SK-MEL-5 (cell line): ENCODE results near the gene NEO1. TPM values are rescaled to one million over a fixed set of nuclear protein-coding genes. Genes with fewer than 3 reads are reported as not detected.
"Not testable (repeated sequence)": the region's sequence is repeated elsewhere in the genome, so short reads cannot be mapped to it uniquely, and the experiment has no call there.

Experiments used
- DNase-seq: peaks from one replicate; pipeline ENCODE4 v3.0.0-alpha.2; 2016; ENCODE audit warnings: low read depth, low spot score
- in situ Hi-C: cut with HindIII; loops from 2 replicates; pipeline ENCODE4 v1.10.0; 2016; ENCODE audit warnings: low sequenced_read_pairs, high pct_unique_total_duplicates, low pct_unique_long_range_greater_than_20kb
- total RNA-seq: library from RNA; depleted of rRNA; stranded (reverse); fragments of >200 nt; shearing (Covaris generic); gene quantifications from 2 replicates; pipeline ENCODE4 v1.2.3, GENCODE V29; 2014

The NEO1 gene
- total RNA-seq, 1 experiment from 2014 or later, result 11.5 TPM

- DNase-seq, in situ Hi-C loops: not testable (repeated sequence)
Observed at GRCh38 chr15:73221450-73221849, 169.2 kb downstream of the NEO1 start.

GRCh38 chr15:73225358-73226015 lies 173.2 kb downstream of the NEO1 start:
- in situ Hi-C loops, result no loop called here
- DNase-seq, result no peak

DNA sequence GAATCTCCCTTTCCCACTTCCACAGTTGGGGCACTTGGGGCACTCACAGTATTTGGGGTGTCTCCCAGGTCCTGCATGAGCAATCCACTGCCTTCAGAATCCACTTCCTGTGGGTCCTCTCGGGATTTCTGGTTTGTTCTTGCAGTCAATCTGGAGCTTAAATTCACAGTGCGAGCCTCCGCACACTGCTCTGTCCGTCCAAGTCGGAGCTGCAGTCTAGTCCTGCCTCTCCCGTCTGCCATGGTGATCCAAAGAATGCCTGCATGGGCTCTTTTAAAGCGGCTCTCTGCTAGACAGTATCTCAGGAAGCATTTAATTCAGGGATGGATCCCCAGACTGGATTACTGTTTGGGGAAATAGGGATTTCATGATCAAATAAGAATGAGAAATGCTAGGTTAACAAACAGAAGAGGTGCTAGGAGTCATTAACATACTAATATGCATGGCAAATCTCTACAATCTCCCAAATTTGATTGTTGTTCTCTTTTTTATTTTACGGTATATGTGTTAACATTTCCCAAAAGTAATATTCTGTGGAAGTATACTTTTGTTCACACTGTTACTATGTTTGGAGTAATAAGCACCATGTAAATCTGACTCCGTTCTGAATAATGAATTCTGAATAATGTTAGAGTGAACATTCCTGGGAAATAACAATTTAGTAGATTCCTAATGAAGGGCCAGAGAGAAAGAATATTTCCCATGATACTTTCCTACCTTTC lies 174.0 kb downstream of the NEO1 start:
- in situ Hi-C loops, result no loop called here

DNA sequence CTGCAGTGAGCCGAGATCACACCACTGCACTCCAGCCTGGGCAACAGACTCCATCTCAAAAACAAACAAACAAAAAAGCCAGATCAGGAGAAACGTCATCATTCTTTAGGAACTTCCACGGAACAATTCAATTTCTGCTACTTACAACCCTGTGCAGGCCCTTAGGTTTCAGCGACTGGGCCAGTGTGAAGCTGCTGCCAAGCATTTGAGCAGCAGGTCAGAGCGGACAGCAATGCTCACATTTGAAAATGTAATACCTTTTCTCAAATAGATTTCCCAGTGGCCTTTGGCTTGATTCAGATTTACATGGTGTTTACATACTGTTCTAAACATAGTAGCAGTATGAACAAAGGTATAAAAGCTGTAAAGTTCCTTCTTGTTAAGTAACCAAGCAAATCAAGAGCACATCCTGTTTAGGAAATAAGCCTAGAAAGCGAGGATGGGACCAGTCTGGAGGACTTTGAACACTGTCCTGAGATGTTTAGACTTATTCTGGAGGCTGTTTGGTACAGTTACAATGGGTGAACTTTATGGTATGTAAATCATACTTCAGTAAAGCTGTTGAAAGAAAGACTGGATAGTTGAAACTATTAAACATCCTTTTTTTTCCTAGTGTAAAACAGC lies 175.3 kb downstream of the NEO1 start:
- in situ Hi-C loops, result no loop called here
- DNase-seq, result no peak

More for the DNA sequence above, 174.0 kb downstream of the NEO1 start:
- DNase-seq, result no peak

GRCh38 chr15:73228128-73228646 lies 175.9 kb downstream of the NEO1 start:
- in situ Hi-C loops, result no loop called here
- DNase-seq, result no peak

DNA sequence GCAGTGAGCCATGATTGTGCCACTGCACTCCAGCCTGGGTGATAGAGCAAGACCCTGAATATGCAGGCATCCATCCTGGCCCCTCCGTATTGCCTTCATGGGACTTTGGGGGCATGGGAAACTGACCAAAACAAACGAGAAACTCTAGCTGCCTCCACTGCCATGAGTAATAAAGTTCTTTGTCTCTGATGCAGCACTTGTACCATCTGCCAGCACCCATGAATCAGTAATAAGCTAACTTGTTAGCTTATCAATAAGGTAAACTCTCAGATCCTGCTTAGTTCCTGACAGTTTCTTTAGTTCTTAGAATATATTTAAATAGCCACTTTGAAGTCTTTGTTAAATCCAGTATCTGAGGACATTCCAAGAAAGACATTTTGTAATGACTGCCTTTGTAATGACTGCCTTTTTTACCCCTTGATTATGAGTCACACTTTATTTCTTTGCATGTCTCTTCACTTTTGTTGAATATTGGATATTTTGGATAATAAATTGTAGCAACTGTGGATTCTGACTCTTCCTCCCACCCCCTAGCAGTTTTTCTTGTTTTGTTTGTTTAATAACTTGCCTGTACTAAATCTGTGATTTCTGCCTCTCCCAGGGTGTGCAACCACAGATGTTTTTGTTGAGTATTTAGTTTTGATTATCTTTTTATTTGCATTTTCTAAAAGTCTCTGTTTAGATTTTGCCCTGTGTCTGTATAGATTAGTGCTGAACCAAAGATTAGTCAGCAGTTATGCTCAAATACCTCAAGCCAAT lies 179.6 kb downstream of the NEO1 start:
- in situ Hi-C loops, result no loop called here
- DNase-seq, result no peak

DNA sequence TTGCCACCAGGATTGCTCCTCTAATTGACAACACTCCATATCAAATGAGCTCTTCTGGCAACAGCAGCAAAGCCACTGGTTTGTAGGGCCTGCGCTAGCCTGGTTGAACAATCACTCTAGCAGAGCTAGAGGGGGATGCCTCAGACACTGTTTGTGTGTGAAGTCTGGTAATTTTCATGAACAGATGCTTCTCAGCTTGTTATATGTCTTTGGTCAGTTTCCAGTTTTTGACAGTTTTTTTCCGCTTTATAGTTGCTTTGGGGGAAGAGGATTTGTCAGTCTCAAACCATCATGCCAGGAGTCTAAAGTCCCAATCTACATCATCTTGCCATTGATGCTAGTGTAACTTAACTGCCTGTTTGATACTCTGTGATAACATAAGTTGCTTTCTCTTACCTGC lies 180.5 kb downstream of the NEO1 start:
- in situ Hi-C loops, result no loop called here
- DNase-seq, result no peak

- no peak for DNase-seq
- in situ Hi-C loops, result no loop called here
Observed at GRCh38 chr15:73233623-73234022, 181.4 kb downstream of the NEO1 start.

GRCh38 chr15:73237910-73238309 lies 185.6 kb downstream of the NEO1 start:
- in situ Hi-C loops, result no loop called here
- DNase-seq, result no peak

DNA sequence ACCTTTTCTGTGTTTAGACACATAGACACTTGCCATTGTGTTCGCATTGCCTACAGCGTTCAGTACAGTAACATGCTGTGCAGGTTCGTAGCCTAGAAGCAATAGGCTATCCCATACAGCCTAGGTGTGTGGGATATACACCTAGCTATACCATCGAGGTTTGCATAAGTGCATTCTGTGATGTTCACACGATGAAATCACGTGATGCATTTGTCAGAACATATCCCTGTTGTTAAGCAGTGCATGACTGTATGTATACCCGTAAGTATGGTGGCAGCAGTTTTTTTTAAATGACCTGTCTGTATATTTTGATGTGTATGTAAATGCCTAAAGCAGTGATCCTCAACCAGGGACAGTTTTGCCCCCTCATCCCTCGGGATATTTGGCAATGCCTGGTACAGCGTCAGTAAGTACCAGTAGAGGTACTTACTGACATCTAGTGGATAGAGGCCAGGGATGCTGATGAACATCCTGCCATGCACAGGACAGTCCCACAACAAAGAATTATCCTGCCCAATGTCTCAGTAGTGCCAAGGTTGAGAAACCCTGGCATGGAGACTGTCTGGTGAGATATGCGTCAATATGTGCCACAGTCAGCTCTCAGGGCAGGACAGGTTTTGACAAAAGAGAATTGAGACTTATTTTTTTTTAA lies 187.4 kb downstream of the NEO1 start:
- in situ Hi-C loops, result no loop called here
- peak; percentile 45 for DNase-seq

- peak; percentile 75 for DNase-seq
Observed at GRCh38 chr15:73240866-73241499, 188.7 kb downstream of the NEO1 start.

GRCh38 chr15:73244333-73244732 lies 192.1 kb downstream of the NEO1 start:
- peak; percentile 27 for DNase-seq
- in situ Hi-C loops, result no loop called here

More at GRCh38 chr15:73240866-73241499, 188.7 kb downstream of the NEO1 start:
- in situ Hi-C loops, result no loop called here

DNA sequence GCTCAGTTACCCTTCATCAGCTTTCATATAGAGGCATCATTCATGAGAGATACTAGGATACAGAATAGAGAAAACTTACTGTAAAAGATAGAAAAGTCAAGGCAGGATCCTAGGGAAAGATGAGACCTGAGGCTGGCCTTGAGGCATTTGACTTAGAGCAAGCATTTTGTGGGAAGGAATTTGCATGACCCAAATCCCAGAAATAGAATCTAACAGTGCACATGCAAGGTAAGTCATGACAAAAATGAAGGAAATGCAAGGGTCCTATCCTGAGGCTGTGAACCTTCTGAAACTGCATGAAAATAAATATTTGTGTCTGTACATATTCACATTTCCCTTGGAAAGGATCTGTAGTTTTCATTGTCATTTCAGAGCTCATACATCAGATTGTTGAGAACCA lies 194.2 kb downstream of the NEO1 start:
- in situ Hi-C loops, result no loop called here
- no peak for DNase-seq

- no peak for DNase-seq
- in situ Hi-C loops, result no loop called here
Observed at GRCh38 chr15:73246898-73247297, 194.6 kb downstream of the NEO1 start.

DNA sequence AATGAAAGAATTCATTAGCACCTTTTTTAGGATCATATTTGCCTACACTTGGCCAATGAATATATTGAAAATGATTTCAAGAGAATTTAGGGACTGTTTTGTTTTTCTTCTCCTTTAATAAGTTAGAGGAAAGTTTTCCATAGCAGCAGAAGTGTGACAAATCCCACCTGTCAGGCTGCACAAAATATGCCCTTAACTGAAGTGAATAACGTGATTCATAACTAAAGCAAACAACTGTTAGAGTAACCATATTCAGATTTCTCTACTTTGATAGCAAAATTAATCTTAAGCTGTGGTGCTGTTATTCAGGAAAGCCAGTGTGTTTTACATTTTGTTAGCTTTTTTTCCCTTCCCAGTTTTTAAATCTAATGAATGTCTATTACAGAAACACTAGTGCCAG lies 195.1 kb downstream of the NEO1 start:
- DNase-seq, result no peak
- in situ Hi-C loops, result no loop called here

DNA sequence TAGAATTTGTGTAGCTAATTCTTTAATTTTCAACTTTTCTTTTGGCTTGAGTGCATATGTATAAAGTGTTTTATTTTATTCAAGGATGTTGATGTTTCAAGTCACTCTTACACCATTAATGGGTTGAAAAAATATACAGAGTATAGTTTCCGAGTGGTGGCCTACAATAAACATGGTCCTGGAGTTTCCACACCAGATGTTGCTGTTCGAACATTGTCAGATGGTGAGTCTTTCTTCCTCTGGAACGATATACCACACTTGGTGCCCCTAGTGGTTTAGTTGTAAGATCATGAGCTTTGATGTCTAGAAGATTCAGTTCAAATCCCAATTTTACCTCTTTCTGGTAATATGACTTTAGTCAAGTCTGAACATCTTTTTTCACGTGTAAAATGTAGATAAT lies 197.2 kb downstream of the NEO1 start:
- no peak for DNase-seq
- in situ Hi-C loops, result no loop called here

GRCh38 chr15:73254598-73254997 lies 202.3 kb downstream of the NEO1 start:
- in situ Hi-C loops, result no loop called here
- no peak for DNase-seq
